ENCODE measurements around the gene XRRA1. TPM values are rescaled to one million over a fixed set of nuclear protein-coding genes. Genes with fewer than 3 reads are reported as not detected.
A peak's percentile ranks its signal among the peaks of the same experiment; 100 is the strongest.

The XRRA1 gene
- polyA plus RNA-seq, 3 donors: 1.2 to 3.6 (median 3.5) TPM

GRCh38 chr11:74929431-74930363 is 19.2 kb downstream of the XRRA1 start:
- no peak overlapping the region for H2AFZ ChIP-seq (ENCODE audit: insufficient read depth, low read depth, low read length, poor library complexity, severe bottlenecking)
- no peak overlapping the region for H3K27ac Mint-ChIP-seq
- intact Hi-C loops (cut with micrococcal nuclease): loop anchor here (5.0 to 10.0 kb wide), 4 partner anchors 65 to 325 kb away; no protein-coding TSS in a partner anchor
- 75% methylated on average over 4 of the region's 8 CpGs for WGBS (ENCODE audit: insufficient coverage)
- H3K36me3 ChIP-seq (replicated peaks in 1 of 2; ENCODE audit: control insufficient read depth in 1 of 2, insufficient read depth in 2 of 2, low read length in 2 of 2): no peaks in the 10 kb centered on the region
- no peak overlapping the region for H3K4me3 ChIP-seq (replicated peaks in 1 of 3; ENCODE audit: low read depth in 2 of 3, low read length in 3 of 3)
- no peaks in the 10 kb centered on the region for H3K4me1 Mint-ChIP-seq
- TF ChIP-seq, protein P1, sequence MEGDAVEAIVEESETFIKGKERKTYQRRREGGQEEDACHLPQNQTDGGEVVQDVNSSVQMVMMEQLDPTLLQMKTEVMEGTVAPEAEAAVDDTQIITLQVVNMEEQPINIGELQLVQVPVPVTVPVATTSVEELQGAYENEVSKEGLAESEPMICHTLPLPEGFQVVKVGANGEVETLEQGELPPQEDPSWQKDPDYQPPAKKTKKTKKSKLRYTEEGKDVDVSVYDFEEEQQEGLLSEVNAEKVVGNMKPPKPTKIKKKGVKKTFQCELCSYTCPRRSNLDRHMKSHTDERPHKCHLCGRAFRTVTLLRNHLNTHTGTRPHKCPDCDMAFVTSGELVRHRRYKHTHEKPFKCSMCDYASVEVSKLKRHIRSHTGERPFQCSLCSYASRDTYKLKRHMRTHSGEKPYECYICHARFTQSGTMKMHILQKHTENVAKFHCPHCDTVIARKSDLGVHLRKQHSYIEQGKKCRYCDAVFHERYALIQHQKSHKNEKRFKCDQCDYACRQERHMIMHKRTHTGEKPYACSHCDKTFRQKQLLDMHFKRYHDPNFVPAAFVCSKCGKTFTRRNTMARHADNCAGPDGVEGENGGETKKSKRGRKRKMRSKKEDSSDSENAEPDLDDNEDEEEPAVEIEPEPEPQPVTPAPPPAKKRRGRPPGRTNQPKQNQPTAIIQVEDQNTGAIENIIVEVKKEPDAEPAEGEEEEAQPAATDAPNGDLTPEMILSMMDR (IDR thresholded peaks at IDR 0.05): peak; percentile 93
- peaks cover 18 to 33% of the 10 kb centered on the region in 2 donors for H3K36me3 Mint-ChIP-seq
- no peak overlapping the region for H3K9ac ChIP-seq (ENCODE audit: insufficient read depth, low read length, poor library complexity, severe bottlenecking)
- H3K9me3 Mint-ChIP-seq: no peaks in the 10 kb centered on the region
- H3K79me2 ChIP-seq (ENCODE audit: insufficient read depth, low read length): no peaks in the 10 kb centered on the region
- peak; percentile 62 to 80 (median 78) for DNase-seq
- no peaks in the 10 kb centered on the region for H3K27me3 Mint-ChIP-seq (ENCODE audit: low read depth in 3 of 3)
- H3K27me3 ChIP-seq (ENCODE audit: control insufficient read depth in 2 of 2, insufficient read depth in 2 of 2, low read length in 2 of 2): no peaks in the 10 kb centered on the region
- H3K9me3 ChIP-seq (replicated peaks in 1 of 2; ENCODE audit: control insufficient read depth in 1 of 2, insufficient read depth in 1 of 2, low read length in 2 of 2): no peaks in the 10 kb centered on the region
- H3K4me3 Mint-ChIP-seq: no peak overlapping the region
- no peak overlapping the region for H3K27ac ChIP-seq (ENCODE audit: low read depth in 1 of 2, low read length in 2 of 2)
- no peaks in the 10 kb centered on the region for H4K20me1 ChIP-seq (ENCODE audit: insufficient read depth, low read length)
- H3K4me2 ChIP-seq (replicated peaks; ENCODE audit: extremely low read depth, low read length, poor library complexity, severe bottlenecking): no peak overlapping the region
- H3K4me1 ChIP-seq (ENCODE audit: control insufficient read depth in 1 of 2, insufficient read depth in 2 of 2, low read length in 2 of 2): no peaks in the 10 kb centered on the region

DNA sequence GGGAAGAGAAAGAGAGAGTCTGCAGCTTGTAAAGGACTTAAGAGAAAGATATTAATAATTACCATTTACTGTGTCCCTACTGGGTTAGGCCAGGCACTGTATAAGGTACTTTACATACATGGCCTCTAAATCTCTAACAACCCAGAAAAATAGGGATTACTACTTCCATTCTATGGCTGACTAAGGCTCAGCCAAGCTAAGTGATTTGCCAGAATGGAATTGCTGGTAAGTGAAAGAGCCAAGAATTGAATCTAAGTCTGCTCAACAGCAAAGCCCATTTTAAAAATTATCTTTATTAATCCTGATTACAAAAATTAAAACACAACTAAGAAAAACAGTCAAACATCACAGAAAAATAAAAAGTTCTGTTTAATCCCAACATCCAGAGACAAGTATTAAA is 21.4 kb downstream of the XRRA1 start:
- Histone ChIP-seq H3K9ac (ENCODE audit: insufficient read depth, low read length, poor library complexity, severe bottlenecking) (no peak overlapping the region), H3K27ac (ENCODE audit: low read depth in 1 of 2, low read length in 2 of 2) (no peak overlapping the region), H3K4me3 (replicated peaks in 1 of 3; ENCODE audit: low read depth in 2 of 3, low read length in 3 of 3) (no peak overlapping the region), H3K27me3 (ENCODE audit: control insufficient read depth in 2 of 2, insufficient read depth in 2 of 2, low read length in 2 of 2) (no peaks in the 10 kb centered on the region), H3K79me2 (ENCODE audit: insufficient read depth, low read length) (no peaks in the 10 kb centered on the region), H3K9me3 (replicated peaks in 1 of 2; ENCODE audit: control insufficient read depth in 1 of 2, insufficient read depth in 1 of 2, low read length in 2 of 2) (no peaks in the 10 kb centered on the region), H4K20me1 (ENCODE audit: insufficient read depth, low read length) (no peaks in the 10 kb centered on the region), H3K36me3 (replicated peaks in 1 of 2; ENCODE audit: control insufficient read depth in 1 of 2, insufficient read depth in 2 of 2, low read length in 2 of 2) (no peaks in the 10 kb centered on the region), H3K4me1 (ENCODE audit: control insufficient read depth in 1 of 2, insufficient read depth in 2 of 2, low read length in 2 of 2) (no peaks in the 10 kb centered on the region), H2AFZ (ENCODE audit: insufficient read depth, low read depth, low read length, poor library complexity, severe bottlenecking) (no peak overlapping the region), H3K4me2 (replicated peaks; ENCODE audit: extremely low read depth, low read length, poor library complexity, severe bottlenecking) (no peak overlapping the region)
- H3K4me3 Mint-ChIP-seq: no peak overlapping the region
- DNase-seq: no peak
- no peaks in the 10 kb centered on the region for H3K27me3 Mint-ChIP-seq (ENCODE audit: low read depth in 3 of 3)
- intact Hi-C loops (cut with micrococcal nuclease): loop anchor here (5.0 kb wide), 2 partner anchors 105 to 320 kb away; no protein-coding TSS in a partner anchor
- H3K9me3 Mint-ChIP-seq: no peaks in the 10 kb centered on the region
- H3K27ac Mint-ChIP-seq: no peak overlapping the region
- peaks cover 18 to 25% of the 10 kb centered on the region in 2 donors for H3K36me3 Mint-ChIP-seq
- TF ChIP-seq, protein P1 (IDR thresholded peaks at IDR 0.05): no peak
- no peaks in the 10 kb centered on the region for H3K4me1 Mint-ChIP-seq
